ENCODE data around the gene ITGAL.

The ITGAL gene

DNA sequence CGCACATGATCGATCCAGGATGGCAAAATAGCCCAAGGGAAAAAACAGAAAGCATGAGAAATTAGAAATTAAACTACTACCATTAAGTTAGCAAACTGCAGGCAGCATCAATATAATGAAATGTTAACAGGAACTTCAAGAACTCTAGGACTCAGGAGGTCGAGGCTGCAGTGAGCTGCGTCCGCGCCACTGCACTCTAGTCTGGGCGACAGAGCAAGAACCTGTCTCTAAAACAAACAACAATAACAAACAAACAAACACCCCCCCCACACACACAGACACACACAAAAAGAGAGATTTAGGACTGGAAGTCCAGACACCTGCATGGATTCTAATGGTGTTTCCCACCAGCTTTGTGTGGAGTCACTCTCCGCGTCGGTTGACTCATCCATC, 26.3 kb upstream of the ITGAL start:
- TF ChIP-seq EP300 (IDR thresholded peaks at IDR 0.05; ENCODE audit: borderline replicate concordance): no peak
- TF ChIP-seq TAF1 (IDR thresholded peaks at IDR 0.05; ENCODE audit: low read depth): no peak
- TF ChIP-seq, protein P1, sequence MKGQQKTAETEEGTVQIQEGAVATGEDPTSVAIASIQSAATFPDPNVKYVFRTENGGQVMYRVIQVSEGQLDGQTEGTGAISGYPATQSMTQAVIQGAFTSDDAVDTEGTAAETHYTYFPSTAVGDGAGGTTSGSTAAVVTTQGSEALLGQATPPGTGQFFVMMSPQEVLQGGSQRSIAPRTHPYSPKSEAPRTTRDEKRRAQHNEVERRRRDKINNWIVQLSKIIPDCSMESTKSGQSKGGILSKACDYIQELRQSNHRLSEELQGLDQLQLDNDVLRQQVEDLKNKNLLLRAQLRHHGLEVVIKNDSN (IDR thresholded peaks at IDR 0.05): no peak

DNA sequence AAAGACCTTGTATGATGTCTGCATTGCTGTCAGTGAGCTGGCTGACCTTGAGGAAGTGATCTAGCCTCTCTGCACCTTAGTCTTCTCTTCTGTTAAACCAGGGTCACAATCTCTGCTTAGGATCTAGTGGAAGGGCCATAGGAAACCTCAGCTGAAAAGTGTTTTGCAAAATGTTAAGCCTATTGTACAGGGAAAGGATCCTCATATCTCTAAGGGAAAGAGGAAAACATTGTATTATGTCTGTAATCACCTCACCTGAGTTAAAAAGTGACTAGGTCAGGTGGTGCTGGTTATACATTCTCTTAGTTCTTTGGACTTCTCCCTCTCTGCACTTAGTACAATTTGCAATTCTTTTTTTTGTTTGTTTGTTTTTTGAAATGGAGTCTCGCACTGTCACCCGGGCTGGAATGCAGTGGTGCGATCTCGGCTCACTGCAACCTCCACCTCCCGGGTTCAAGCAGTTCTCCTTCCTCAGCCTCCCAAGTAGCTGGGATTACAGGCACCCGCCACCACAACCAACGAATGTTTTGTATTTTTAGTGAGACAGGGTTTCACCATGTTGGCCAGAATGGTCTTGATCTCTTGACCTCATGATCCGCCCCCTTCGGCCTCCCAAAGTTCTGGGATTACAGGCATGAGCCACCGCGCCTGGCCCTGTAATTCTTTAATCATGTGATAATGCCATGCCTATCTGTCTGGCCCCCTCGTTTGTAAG, 24.9 kb upstream of the ITGAL start:
- TF ChIP-seq CEBPB (IDR thresholded peaks at IDR 0.05) (no peak), CREB1 (IDR thresholded peaks at IDR 0.05; ENCODE audit: low read depth) (no peak), TAF1 (IDR thresholded peaks at IDR 0.05; ENCODE audit: low read depth) (no peak), ZBTB7A (IDR thresholded peaks at IDR 0.05; ENCODE audit: low read depth) (no peak), EGR1 (IDR thresholded peaks at IDR 0.05) (no peak), TCF12 (IDR thresholded peaks at IDR 0.05; ENCODE audit: low read depth) (no peak)

DNA sequence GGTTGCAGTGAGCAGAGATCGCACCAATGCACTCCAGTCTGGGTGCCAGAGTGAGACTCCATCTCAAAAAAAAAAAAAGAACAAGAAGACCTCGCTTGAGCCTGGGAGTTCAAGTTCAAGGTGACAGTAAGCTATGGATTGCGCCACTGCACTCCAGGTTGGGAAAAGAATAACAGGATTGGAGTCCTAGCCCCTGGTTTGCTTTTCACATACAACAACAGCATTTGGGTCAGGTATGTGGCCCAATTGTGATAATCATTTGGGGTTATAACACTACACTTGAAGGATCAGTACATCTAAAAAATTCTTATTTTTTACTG, 23.5 kb upstream of the ITGAL start:
- no peak for TF ChIP-seq EP300 (IDR thresholded peaks at IDR 0.05; ENCODE audit: borderline replicate concordance)
- TF ChIP-seq CEBPB (IDR thresholded peaks at IDR 0.05): no peak
- no peak for TF ChIP-seq TEAD4 (IDR thresholded peaks at IDR 0.05)

DNA sequence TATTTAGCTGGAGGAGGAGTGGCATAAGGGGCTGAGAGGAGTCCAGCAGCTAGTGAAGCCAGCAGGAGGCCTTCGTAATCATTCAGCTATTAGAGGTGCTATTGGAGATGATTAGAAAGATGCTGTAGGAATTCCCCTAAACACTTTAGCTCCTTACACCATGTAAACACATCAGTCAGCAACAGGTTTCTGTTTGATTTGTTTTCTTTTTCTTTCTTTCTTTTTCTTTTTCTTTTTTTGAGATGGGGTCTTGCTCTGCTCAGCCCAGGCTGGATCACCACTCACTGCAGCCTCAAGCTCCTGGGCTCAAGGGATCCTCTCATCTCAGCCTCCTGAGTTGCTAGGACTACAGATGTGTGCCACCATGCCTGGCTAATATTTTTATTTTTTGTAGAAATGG, 16.2 kb upstream of the ITGAL start:
- TF ChIP-seq, protein P2, sequence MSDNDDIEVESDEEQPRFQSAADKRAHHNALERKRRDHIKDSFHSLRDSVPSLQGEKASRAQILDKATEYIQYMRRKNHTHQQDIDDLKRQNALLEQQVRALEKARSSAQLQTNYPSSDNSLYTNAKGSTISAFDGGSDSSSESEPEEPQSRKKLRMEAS (IDR thresholded peaks at IDR 0.05): no peak
- TF ChIP-seq CREB1 (IDR thresholded peaks at IDR 0.05; ENCODE audit: low read depth): no peak
- TF ChIP-seq, protein P1 (IDR thresholded peaks at IDR 0.05): no peak
- TF ChIP-seq TAF1 (IDR thresholded peaks at IDR 0.05; ENCODE audit: low read depth): no peak
- no peak for TF ChIP-seq ZBTB7A (IDR thresholded peaks at IDR 0.05; ENCODE audit: low read depth)
- TF ChIP-seq RAD21 (IDR thresholded peaks at IDR 0.05; ENCODE audit: low read depth): no peak
- TF ChIP-seq YY1 (IDR thresholded peaks at IDR 0.05; ENCODE audit: low read depth): no peak
- no peak for TF ChIP-seq EP300 (IDR thresholded peaks at IDR 0.05; ENCODE audit: borderline replicate concordance)
- TF ChIP-seq TCF12 (IDR thresholded peaks at IDR 0.05; ENCODE audit: low read depth): no peak
- no peak for TF ChIP-seq FOXM1 (IDR thresholded peaks at IDR 0.05; ENCODE audit: borderline replicate concordance, low read depth)
- no peak for TF ChIP-seq NFIC (IDR thresholded peaks at IDR 0.05)
- TF ChIP-seq, protein P3, sequence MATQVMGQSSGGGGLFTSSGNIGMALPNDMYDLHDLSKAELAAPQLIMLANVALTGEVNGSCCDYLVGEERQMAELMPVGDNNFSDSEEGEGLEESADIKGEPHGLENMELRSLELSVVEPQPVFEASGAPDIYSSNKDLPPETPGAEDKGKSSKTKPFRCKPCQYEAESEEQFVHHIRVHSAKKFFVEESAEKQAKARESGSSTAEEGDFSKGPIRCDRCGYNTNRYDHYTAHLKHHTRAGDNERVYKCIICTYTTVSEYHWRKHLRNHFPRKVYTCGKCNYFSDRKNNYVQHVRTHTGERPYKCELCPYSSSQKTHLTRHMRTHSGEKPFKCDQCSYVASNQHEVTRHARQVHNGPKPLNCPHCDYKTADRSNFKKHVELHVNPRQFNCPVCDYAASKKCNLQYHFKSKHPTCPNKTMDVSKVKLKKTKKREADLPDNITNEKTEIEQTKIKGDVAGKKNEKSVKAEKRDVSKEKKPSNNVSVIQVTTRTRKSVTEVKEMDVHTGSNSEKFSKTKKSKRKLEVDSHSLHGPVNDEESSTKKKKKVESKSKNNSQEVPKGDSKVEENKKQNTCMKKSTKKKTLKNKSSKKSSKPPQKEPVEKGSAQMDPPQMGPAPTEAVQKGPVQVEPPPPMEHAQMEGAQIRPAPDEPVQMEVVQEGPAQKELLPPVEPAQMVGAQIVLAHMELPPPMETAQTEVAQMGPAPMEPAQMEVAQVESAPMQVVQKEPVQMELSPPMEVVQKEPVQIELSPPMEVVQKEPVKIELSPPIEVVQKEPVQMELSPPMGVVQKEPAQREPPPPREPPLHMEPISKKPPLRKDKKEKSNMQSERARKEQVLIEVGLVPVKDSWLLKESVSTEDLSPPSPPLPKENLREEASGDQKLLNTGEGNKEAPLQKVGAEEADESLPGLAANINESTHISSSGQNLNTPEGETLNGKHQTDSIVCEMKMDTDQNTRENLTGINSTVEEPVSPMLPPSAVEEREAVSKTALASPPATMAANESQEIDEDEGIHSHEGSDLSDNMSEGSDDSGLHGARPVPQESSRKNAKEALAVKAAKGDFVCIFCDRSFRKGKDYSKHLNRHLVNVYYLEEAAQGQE (IDR thresholded peaks at IDR 0.05; ENCODE audit: low read depth): no peak
- no peak for TF ChIP-seq EGR1 (IDR thresholded peaks at IDR 0.05)
- no peak for TF ChIP-seq TEAD4 (IDR thresholded peaks at IDR 0.05)
- TF ChIP-seq CEBPB (IDR thresholded peaks at IDR 0.05): no peak

DNA sequence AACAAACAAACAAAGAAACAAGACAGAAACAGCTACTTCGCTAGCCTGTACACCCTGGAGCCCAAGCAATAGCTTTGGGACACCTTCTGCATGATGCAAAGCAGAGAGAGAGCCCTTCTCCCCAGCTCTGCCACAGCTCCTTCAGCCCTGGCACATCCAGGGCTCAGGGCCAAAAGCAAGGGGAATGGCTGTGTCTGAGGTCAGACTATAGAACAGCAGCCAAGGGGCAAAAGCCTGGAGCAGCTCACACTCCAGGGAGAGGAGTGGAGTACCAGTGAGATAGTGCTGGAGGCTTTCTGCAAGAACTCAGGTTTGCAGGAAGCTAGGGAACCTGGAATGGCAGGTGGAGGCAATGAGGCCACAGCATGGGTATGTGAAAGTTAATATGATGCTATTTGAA, 15.3 kb upstream of the ITGAL start:
- no peak for TF ChIP-seq TEAD4 (IDR thresholded peaks at IDR 0.05)
- TF ChIP-seq YY1 (IDR thresholded peaks at IDR 0.05; ENCODE audit: low read depth): no peak

DNA sequence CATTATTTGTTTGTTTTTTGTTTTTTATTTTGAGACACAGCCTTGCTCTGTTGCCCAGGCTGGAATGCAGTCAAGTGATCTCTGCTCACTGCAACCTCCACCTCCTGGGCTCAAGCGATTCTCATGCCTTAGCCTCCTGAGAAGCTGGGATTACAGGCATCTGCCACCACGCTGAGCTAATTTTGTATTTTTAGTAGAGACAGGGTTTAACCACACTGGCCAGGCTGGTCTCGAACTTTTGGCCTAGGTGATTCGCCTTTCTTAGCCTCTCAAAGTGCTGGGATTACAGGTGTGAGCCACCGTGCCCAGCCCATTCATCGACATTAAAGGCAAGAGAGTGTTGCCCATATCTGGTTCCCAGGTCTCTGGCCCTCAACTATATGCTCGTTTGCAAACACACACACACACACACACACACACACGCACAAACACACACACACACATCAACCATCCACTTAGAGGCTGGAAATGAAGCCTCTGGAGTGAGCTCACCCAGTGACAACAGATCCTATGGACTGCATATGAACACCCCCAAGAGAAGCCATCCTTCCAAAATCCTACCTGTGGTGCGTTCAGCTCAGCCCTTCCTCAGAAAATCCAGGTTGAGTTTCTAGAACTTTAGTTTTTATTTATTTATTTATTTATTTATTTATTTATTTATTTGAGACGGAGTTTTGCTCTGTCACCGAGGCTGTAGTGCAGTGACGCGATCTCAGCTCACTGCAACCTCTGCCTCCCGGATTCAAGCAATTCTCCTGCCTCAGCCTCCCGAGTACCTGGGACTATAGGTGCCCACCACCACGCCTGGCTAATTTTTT, 14.6 kb upstream of the ITGAL start:
- TF ChIP-seq, protein P2 (IDR thresholded peaks at IDR 0.05): no peak
- TF ChIP-seq TAF1 (IDR thresholded peaks at IDR 0.05; ENCODE audit: low read depth): no peak
- no peak for TF ChIP-seq EGR1 (IDR thresholded peaks at IDR 0.05)
- no peak for TF ChIP-seq FOXM1 (IDR thresholded peaks at IDR 0.05; ENCODE audit: borderline replicate concordance, low read depth)
- no peak for TF ChIP-seq TCF12 (IDR thresholded peaks at IDR 0.05; ENCODE audit: low read depth)
- TF ChIP-seq, protein P1 (IDR thresholded peaks at IDR 0.05): no peak
- no peak for TF ChIP-seq RAD21 (IDR thresholded peaks at IDR 0.05; ENCODE audit: low read depth)
- no peak for TF ChIP-seq ZBTB7A (IDR thresholded peaks at IDR 0.05; ENCODE audit: low read depth)
- TF ChIP-seq NFIC (IDR thresholded peaks at IDR 0.05): no peak
- TF ChIP-seq, protein P3 (IDR thresholded peaks at IDR 0.05; ENCODE audit: low read depth): no peak
- no peak for TF ChIP-seq TEAD4 (IDR thresholded peaks at IDR 0.05)
- TF ChIP-seq CEBPB (IDR thresholded peaks at IDR 0.05): no peak
- no peak for TF ChIP-seq EP300 (IDR thresholded peaks at IDR 0.05; ENCODE audit: borderline replicate concordance)
